CD4-positive, alpha-beta T cell treated with Interleukin-15 for 1 hour (primary cell): Measurements from ENCODE around the gene YTHDC2.
A peak's percentile ranks its signal among the peaks of the same experiment; 100 is the strongest.

Experiments used
- DNase-seq: peaks from one replicate; pipeline ENCODE4 v3.0.0-alpha.2; 2020

Gene YTHDC2

DNA sequence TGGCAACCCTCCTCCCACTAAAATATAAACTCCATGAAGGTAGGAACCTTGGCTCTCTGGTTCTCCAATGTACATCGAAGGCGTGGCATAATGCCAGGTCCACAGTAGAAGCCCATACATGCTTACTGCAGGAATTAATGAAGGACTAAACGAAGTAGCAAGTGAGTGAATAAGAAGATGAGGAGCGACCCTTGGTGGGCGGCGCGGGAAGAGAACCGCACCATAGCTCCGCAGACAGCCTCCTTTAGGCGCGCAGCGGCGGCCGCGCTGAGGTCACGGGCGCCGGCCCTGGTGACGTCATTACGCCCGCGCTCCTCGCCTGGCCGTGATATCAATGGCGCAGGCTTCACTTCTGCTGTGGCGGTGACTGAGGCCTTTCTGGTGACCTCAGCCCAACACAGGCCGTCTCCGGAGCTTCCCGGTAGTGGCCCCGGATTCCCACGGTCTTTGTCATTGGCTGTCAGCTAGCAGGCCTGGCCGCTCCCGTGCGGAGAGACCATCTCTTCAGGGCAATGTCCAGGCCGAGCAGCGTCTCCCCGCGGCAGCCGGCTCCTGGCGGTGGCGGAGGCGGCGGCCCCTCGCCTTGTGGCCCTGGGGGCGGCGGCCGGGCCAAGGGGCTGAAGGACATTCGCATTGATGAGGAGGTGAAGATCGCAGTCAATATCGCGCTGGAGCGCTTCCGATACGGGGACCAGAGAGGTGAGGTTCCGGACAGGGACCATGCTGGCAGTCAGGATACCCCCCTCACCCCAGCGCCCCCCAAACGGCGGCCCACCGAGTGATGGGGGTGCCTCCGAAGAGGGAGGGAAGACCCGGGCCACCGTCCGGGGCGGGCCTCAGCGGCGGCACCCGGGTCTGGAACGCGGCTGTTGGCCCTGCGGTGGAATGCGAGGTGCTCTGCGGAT, at the start of gene YTHDC2:
TSS of gene YTHDC2 (plus strand) at position 311 of the 905 bp plus-strand sequence. CDS start at position 513, 202 bp downstream.
- DNase-seq, result peak; percentile 89

DNA sequence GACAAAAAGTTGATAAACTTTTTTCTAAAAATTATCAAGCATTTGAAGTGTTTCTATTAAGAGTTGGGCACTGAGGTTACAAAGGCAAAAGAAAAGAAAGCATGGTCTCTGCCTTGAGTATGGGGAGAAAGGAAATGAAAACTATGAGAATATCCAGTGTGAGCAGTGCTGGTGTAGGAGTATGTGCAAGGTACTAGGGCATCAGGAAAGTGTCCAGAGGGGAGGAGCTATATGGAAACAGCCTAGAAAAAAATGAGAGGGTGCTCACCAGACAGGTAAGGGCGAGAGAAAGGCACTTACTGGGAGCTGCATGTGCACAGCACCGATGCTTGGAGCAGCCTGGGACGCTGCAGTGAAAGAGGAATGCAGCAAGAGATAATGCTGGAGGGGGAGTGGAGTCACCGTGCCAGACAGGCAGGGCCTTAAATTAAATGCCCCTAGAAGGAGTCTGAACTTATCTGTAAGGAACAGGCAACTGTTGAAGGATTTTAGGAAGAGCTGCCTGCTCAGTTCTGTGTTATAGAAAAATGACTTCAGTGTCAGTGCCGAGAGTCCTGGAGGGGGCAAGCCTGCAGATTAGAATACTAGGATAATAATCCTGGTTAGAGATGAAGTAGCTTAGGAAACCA, 39.3 kb upstream of the YTHDC2 start:
- no peak for DNase-seq

DNA sequence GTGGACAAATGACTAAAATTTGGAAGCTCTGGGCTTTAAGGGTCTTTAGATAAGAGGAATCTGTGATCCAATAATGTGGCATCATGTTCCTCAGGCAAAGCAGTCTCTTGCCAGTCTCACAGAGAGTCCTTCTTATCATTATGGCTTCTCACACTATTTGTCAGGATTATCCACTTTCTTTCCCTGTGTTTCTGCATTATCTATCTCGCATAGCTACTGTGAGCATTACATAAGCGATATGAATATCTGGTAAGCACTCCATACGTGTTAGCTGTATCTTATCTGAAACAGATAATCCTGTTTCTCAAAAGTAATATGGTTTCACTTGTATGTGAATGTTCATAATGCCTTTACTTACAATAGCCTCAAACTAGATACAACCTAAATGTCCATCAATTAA, 34.8 kb upstream of the YTHDC2 start:
- DNase-seq, result no peak

DNA sequence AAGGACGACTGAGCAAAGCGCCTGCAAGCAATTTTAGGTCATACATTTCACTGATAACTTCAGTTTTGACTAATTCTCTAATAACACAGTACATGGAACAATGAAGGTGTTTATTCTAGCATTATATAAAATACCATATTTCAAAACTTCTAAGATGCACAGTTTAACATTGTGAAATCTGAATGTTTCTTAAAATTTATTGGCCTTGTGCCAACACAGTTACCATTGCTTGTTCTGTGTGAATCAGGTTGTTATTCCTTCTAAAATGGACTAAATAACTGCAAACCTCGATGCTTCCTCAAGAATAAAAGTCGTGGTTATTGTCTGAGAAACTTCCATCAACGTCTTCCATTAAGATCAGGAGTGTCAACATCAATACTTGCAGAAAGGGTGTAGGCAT, 33.3 kb upstream of the YTHDC2 start:
- no peak for DNase-seq

DNA sequence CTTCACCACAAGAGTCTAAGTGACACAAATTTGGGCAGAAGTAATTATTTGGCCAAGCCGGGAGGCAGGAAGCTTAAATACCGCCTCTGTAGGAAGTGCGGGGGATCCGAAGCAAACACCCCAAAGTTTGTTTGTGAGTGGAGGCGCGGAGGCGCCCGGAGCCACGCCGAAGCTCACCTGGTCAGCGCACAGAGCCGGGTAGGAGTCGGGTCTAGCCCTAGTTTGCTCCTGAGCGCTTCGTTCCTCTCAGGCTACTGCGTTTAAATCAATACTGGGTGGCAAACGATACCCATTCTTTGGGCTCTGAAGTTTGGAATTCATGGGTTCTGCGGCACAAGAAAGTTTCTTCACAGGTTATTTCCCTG, 26.1 kb upstream of the YTHDC2 start:
- no peak for DNase-seq

DNA sequence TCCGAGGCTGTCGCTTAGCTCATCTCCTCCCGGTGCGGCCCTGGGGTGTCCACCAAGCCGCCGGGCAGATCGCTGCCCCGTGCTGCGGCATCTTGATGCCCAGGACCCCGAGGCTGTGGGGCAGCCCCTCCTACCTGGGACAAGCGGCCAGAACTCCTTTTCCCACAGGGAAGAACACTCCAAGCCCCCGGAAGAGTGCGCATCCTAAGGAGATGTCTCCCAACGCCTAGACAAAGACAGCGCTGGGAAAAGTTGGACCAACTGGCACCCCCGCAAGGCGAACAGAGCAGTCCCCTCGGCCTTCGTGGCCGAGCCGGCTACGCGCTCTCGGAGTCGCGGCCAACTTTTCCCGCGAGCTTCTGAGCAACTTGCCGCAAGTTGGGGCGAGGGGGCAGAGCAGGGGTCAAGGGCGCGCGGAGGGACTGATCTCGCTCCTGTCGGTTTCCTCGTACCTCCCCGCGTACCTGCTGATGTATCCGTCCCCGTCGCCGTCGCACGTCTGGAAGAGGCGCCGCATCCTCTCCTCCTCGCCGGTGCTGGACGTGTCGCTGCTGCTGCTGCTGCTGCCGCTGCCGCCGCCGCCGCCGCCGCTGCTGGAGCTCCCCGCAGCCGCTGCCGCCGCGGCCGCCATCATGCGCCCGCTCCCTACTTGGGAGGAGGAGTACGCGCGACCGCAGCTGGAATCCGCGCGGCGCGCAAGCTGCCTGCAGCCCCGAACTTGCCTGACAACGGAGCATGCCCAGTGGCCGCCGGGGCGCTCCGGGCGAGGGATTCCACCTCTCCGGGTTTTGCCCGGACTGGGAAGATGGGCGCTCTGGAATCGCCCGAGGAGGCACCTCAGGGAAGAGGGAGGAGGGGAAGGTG, 25.5 kb upstream of the YTHDC2 start, which contains the start of gene MCC:
TSS of gene MCC (minus strand) at position 673 of the 864 bp plus-strand sequence.
- DNase-seq, result no peak

DNA sequence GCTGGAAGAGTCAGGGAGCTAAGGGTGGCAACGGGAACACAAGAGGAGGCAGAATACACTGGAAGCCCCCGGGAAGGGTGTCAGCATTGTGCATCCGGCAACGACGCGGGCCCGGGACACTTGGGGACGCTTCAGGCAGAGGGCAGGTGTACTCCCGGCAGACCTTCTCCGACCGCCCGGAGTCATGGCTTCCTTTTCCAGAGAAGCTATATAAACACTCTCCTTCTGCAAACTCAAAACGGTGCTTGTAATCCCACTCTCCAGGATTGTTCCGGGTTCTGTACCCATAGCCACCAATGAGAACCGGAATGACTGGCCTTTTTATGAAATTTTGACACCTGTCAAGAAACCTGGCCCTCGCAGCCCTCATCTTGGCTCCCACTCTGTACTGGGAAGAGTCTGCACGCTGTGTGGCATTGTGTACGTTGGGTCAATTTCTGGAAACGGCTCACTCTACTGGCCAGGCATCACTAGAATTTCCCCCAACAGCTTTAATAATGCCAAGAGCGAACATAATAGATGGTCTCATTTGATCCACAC, 24.8 kb upstream of the YTHDC2 start:
- DNase-seq, result no peak

DNA sequence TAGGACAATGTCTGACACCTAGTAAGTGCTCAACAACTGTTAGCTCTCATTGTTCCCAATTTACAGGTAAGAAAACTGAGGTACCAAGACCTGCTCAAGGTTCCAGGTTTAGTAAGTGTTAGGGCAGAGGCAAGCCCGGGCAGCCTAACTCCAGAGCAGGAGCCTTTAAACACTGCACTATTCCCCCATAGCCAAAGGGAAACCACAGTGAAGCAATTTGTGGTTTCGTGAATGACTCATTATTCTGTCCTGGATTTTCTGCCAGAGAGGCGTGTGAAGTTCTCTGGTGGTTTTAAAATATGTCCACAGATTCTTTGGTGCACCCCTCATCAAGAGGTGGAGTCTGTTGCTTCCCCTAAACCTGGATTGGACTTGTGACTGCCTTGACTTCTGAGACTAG, 24.2 kb upstream of the YTHDC2 start:
- DNase-seq, result peak; percentile 22

DNA sequence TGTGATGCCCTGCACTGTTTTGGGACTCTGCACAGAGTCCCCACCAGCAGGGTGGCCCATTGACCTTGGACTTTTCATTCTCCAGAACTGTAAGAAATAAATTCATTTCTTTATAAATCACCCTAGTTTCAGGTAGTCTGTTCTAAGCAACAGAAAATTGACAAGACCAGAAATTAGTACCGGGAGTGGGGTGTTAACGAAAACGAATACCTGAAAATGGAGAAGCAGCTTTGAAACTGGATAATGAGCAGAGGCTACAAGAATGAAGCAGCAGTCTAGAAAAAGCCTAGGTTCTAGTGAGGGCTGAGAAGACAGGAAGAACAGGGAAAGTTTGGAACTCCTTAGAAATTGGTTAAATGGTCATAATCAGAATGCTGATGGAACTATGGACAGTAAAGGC, 23.2 kb upstream of the YTHDC2 start:
- DNase-seq, result no peak

DNA sequence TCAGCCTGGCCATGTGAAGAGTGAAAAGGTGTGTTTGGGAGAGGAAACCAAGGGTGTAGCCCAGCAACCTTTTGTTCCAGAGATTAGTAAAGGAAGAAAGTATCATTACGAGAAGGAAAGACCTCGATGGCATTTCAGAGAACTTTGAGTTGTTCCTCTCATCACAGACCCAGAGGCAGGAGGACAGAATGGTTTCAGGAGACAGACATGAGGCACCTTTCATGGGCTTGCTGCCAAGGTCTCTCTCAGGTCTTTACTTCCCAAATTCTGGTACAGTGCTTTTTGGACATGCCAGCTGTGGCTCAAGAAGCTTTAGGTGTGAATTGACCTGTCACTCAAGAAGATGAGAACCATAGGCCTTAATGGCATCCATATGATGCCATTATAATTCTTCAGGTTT, 22.5 kb upstream of the YTHDC2 start:
- no peak for DNase-seq

DNA sequence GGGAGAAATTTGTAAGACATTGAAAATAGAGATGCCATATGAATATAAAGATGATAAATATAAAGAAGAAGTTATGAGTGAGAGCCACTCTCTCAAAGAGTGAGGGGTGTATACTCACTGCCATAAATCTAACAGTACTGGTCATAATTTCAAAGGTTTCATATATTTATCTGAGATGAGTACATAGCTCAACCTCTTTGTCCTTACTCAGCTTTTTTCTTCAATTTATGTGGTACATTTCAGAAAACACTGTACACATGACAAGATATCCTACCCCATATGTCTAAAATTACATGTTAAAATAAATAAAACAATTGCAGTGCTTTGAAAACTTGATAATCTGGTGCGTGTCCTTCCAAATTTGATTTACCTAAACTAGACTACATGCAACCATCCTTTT, 20.0 kb upstream of the YTHDC2 start:
- no peak for DNase-seq

DNA sequence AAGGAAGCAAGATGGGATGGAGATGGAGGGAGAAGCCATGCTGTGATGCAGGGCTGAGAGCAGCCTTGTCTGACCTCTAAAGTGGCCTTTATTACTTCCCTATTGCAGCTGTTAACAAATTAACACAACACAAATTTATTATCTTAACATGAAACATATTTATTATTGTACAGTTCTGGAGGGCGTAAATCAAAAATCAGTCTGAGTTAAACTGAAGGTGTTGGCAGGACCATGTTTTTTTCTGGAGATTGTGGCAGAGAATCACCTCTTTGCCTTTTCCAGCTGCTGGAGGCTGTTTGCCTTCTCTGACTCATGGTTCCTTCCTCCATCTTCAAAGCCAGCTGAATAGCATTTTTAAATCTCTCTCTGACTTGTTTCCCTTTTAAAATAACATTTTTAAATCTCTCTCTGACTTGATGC, 18.1 kb upstream of the YTHDC2 start:
- no peak for DNase-seq

DNA sequence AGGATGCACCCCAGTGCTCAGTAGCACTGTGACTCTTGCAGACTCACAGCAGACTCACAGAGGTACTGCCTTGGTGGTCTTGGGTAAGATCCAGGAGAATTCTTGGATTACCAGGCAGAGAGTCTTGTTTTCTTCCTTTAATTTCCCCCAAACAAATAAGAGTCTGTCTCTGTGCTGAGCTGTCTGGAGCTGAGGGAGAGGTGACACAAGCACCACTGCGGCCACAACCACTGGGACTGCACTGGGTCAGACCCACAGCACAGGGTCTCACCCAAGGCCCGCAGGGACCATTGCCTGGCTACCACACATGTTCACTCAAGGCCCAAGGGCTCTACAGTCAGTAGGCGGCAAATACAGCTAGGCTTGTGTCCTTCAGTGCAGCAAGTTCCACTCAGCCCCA, 11.4 kb upstream of the YTHDC2 start:
- DNase-seq, result no peak

DNA sequence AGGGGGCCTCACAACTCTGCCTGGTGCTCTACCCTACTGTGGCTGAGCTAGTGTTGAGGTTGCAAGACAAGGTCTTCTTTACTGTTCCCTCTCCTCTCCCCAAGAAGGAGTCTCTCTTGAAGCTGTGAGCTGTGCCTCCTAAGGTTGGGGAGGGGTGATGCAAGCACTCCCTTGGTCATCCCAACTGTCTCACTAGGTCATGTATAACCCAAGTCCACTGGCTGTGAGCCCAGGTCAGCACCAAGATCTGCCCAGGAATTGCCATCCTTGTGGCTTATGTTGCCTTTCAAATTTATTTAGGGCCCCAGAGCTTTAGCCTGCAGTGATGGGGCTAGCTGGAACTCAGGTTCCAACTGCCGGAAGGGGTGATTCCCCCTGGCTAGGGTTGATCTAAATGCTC, 10.3 kb upstream of the YTHDC2 start:
- DNase-seq, result no peak

DNA sequence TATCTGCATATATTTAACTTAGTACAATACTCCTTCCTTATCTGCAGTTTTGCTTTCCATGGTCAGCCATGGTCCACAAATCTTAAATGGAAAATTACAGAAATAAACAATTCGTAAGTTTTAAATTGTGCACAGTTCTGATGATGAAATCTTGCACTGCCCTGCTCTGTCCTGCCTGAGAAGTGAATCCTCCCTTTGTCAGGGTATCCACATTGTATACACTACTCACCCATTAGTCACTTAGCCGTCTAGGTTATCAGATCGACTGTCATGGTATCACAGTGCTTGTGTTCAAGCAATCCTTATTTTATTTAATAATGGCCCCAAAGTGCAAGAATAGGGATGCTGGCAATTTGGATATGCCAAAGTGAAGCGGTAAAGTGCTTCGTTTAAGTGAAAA, 8.3 kb upstream of the YTHDC2 start:
- no peak for DNase-seq

DNA sequence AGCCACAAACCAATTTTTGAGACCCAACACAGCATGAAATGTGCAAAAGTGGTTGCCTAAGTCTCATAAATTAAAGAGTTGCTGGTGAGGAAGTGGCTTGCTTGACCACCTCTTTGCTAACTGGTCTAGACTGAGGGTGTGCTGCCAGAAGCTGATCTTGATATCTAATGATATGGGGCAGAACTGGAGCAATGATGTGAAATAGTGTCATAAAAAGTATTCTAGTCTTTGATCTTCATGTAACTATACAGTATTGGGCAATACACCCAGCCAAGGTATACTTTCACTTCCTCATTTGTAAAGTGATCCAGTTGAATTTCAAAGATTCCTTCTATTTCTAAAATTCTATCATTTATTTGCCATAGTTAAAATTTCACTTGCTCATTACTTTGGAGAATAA, 5.9 kb upstream of the YTHDC2 start:
- no peak for DNase-seq

DNA sequence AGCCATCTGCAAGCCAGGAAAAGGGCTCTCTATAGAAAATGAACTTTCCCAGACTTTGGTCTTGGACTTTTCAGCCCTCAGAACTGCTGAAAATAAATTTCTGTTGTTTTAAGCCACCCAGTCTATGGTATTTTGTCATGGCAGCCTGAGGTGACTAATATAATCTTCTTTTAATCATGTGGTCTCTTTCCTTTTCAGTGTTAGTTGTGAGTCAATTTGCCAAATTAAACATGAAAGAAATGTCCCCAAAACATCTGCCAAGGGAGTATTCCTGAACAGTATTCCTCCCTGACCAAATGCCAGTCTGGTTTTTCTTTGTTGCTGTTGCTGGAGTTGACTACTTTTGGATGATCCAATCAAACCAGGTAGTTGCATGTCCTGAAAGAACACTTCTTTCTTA, 4.7 kb upstream of the YTHDC2 start:
- no peak for DNase-seq

DNA sequence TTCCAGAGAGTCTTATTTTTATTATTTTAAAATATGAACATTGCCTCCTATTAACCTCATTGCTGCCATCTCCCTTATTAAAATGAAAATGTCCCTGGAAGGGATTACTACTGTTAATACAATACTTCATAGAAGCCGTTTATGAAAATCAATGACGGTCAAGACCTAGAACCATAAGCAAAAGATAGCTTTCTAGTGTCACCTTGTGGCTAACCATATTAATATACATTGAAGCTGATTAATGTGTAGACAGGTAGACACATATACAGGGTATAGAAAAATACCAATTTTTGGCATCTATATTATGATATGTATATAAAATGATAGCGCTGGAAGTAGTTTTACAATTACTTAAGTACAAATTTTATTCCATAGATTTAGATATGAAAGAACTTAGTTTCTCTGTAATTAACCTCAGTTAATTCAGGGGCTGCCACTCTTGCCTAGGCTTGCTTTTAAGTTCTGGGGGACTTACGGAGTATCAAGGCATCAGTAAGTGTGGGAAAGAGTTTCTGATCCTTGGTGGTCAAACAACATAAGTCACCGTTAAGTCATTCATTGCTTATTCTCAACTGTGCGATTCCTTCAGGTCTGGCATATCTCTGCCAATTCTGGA, 2.5 kb upstream of the YTHDC2 start:
- no peak for DNase-seq

DNA sequence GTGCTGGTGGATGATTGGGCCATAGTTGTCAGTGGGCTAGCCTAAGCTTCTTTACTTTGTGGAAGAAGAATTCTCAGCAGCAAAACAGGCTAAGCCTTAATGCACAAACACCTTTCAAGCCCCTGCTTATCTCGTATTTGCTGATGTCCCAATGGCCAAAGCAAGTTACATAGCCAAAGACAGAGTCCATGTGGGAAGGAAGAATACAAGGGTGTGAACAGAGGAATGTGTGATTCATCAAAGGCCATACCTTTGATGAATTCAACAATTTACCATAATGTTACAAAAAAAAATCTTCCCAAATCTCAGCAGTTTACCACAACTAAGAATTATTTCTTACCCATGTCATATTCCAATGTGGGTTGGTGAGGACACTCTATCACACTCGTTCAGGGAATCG, 1.2 kb upstream of the YTHDC2 start:
- DNase-seq, result no peak

DNA sequence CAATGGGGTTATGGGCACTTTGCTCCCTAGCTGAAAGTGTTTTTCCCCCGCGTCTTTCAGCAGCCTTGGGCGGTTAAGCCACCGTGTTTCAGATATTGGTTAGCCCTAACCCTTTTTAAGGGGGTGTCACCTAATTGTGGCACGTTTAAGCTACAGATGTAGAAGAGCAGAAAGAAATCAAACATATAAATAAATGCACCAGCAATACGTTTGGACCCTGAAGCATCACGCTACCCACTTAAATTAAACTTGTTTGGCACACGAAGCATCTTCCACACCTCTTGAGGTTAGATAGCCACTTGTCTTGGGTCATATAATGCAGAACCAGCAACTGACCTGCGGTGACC, 768 bp downstream of the YTHDC2 start:
- no peak for DNase-seq

DNA sequence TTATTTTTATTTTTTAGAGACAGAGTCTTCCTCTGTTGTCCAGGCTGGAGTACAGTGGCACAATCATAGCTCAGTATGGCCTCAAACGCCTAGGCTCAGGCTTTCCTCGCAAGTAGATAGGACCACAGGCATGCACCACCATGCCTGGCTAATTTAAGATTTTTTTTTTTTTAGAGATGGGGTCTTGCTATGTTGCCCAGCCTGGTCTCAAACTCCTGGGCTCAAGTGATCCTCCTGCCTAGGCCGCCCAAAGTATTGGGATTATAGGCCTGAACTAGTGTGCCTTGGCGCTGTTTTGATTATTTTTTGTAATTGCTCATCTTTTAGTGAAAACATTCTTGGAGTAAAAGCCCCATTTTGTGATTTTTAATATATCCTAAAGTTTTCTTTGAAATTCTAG, 5.4 kb downstream of the YTHDC2 start:
- no peak for DNase-seq

DNA sequence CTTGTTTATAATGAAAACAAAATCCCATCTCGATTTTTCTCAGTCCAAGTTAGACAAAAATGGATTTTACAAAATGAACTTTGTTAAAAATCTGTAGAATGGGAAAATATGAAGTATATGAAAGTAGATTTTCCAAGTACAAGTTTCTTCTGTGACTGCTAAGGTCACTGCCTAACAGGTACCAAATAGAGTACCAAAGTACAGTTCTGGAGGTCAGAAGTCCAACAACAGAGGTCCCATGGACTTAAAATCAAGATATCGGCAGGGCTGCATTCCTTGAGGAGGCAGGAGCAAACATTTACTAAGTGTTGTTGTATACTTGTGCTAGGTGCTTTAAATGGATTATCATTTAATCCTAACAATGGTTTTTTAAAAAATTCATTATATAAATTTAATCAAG, 5.9 kb downstream of the YTHDC2 start:
- DNase-seq, result no peak

DNA sequence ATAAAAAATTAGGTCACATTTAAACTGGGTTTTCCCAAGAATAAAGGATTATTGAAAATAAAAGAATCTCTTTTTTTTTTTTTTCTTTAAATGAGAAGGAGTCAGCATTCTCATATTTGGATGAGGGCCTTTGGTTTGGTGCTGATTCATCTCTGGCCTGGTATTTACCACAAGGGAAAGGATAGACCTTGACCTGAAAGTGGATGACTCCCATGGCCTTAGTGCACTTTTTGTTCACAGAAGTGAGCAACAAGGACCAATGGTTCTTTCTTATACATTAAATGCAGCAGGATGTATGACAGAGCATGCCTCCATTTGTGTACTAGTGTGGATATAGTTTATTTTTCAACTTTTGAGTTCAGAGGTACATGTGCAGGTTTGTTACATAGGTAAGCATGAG, 6.9 kb downstream of the YTHDC2 start:
- DNase-seq, result no peak
